CD4-positive, alpha-beta T cell (primary cell): ENCODE measurements around the gene CDC37L1. TPM values are rescaled to one million over a fixed set of nuclear protein-coding genes. Genes with fewer than 3 reads are reported as not detected.

Source experiments
- ATAC-seq: fragments of 200-7000 bp; cut with Tn5 transposase; one replicate; pipeline ENCODE4 v1.10.0; 2022; ENCODE audit warnings: mild to moderate bottlenecking; ENCODE audit not compliant: poor library complexity
- CTCF ChIA-PET: fragments of 350-600 bp; sonication (Branson Sonifier 250); formaldehyde crosslinking; loops from one replicate; lab custom pipeline; 2021; ENCODE audit warnings: antibody characterized with exemption, inconsistent platforms; lab: Charles Lee
- POLR2A ChIA-PET: fragments of 350-600 bp; sonication (Branson Sonifier 250); formaldehyde crosslinking; loops from one replicate; lab custom pipeline; 2021; ENCODE audit warnings: antibody characterized with exemption, inconsistent platforms; lab: Charles Lee
- DNase-seq, 14 experiments: peaks; one replicate each; pipeline ENCODE4 v3.0.0-alpha.2; 2013 to 2020; ENCODE audit warnings: mixed read lengths in 2 of 14
- H3K27ac ChIP-seq, 2 donors: one replicate each; pipeline versions ENCODE4 v1.5.1 to v1.7.0; 2013; ENCODE audit warnings: low read length in 2 of 2, low read depth in 1 of 2, mild to moderate bottlenecking in 1 of 2
- H3K27me3 ChIP-seq, 2 experiments: 1 replicate in 1 of 2; 2 replicates in 1 of 2; pipeline versions ENCODE4 v1.6.1 to v1.7.0; 2013; ENCODE audit warnings: low read length in 2 of 2, control low read depth in 1 of 2, mild to moderate bottlenecking in 1 of 2, moderate library complexity in 1 of 2; ENCODE audit not compliant: insufficient read depth in 2 of 2, control insufficient read depth in 1 of 2
- H3K36me3 ChIP-seq: one replicate; pipeline ENCODE4 v1.6.1; 2013; ENCODE audit warnings: low read length, control low read depth; ENCODE audit not compliant: insufficient read depth
- H3K4me1 ChIP-seq: one replicate; pipeline ENCODE4 v1.6.1; 2013; ENCODE audit warnings: low read length, control low read depth; ENCODE audit not compliant: insufficient read depth
- H3K4me3 ChIP-seq: one replicate; pipeline ENCODE4 v1.5.1; 2013; ENCODE audit warnings: mild to moderate bottlenecking, low read length, moderate library complexity
- H3K9me3 ChIP-seq, 2 experiments: 1 replicate in 1 of 2; 2 replicates in 1 of 2; pipeline versions ENCODE4 v1.6.1 to v1.7.0; 2013; ENCODE audit warnings: low read length in 2 of 2, mild to moderate bottlenecking in 2 of 2, control low read depth in 1 of 2, moderate library complexity in 1 of 2; ENCODE audit not compliant: control insufficient read depth in 1 of 2, insufficient read depth in 1 of 2
- H3K27ac Mint-ChIP-seq: one replicate; pipeline ENCODE4 v1.8.0; 2020; ENCODE audit warnings: mixed read lengths
- H3K27me3 Mint-ChIP-seq: one replicate; pipeline ENCODE4 v1.8.0; 2021; ENCODE audit warnings: mixed read lengths
- H3K36me3 Mint-ChIP-seq: one replicate; pipeline ENCODE4 v1.8.0; 2021; ENCODE audit warnings: low read depth, mixed read lengths
- H3K4me1 Mint-ChIP-seq: one replicate; pipeline ENCODE4 v1.8.0; 2021; ENCODE audit warnings: low read depth, mixed read lengths
- H3K4me3 Mint-ChIP-seq: one replicate; pipeline ENCODE4 v1.8.0; 2020; ENCODE audit warnings: mild to moderate bottlenecking, mixed read lengths
- H3K9me3 Mint-ChIP-seq: one replicate; pipeline ENCODE4 v1.8.0; 2020; ENCODE audit warnings: mixed read lengths
- intact Hi-C, 2 experiments: fragments of 100-400 bp; cut with DNase I in 1 of 2; cut with micrococcal nuclease in 1 of 2; formaldehyde crosslinking; loops; one replicate each; pipeline versions ENCODE4 v1.15.1 to v1.9.0; 2023 to 2025; cut with DNase I, micrococcal nuclease
- total RNA-seq, 174 experiments: library from RNA in 2 of 174; stranded (reverse) in 2 of 174; gene quantifications; one replicate each; pipeline ENCODE4 v1.2.3 and lab custom pipeline; 2021 to 2026
- TF ChIP-seq, protein P1 (sequence below): fragments of 200-600 bp; IDR thresholded peaks from one replicate; pipeline ENCODE4 v1.8.0; 2022; ENCODE audit warnings: antibody characterized with exemption, mild to moderate bottlenecking

The CDC37L1 gene
- total RNA-seq, 2 experiments from 2014 or later, result 49.1 to 53.4 TPM

DNA sequence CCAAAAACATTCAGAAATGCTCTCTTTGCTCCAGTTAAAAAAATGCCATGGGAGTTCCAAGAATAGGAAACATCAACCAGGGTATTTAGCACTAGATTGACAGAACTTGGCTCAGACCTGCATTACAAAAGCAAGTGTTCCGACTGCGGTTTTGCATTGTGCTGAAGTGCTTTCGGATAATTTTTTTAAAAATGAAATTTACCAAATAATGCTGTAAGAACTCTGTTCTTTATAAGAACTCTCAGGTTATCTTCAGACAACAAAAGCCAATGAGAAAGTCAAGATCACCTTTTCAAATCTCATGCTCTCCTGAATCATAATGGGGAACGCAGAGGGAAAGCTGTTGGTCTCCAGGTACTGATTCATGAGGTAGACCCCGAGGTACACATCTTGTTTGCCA, 17.8 kb upstream of the CDC37L1 start:
- Mint-ChIP-seq H3K4me1 (peaks cover 51% of the 10 kb centered on the region), H3K36me3 (peaks cover 5% of the 10 kb centered on the region)
- H3K27ac ChIP-seq, result peak overlapping the region; percentile 70 to 72

DNA sequence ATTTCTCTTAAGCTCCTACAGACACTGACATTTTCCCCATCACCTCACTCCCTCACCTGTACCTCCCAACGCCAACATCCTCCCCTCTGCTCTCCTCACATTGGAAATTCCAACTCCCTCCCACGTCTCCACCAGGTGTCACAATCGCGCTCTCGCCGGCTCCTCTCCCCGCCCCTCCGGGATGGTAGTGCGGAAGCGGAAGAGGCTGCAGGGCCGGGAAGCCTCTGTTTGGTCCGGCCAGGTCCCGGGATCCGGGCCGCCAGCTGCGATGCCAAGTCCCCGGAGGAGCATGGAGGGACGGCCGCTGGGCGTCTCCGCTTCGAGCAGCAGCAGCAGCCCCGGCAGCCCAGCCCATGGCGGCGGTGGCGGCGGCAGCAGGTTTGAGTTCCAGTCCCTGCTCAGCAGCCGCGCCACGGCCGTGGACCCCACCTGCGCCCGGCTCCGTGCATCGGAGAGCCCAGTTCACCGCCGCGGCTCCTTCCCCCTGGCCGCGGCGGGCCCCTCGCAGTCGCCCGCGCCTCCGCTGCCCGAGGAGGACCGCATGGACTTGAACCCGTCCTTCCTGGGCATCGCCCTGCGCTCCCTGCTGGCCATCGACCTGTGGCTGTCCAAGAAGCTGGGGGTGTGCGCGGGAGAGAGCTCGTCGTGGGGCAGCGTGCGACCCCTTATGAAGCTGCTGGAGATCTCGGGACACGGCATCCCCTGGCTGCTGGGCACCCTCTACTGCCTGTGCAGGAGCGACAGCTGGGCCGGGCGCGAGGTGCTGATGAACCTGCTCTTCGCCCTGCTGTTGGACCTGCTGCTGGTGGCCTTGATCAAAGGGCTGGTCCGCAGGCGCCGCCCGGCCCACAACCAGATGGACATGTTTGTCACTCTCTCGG, 17.0 kb upstream of the CDC37L1 start, which contains the start of gene PLPP6:
PLPP6 (plus strand) TSS at position 187 of the 881 bp plus-strand sequence; CDS start at position 269, 82 bp downstream.
- Histone ChIP-seq H3K27me3 (no peaks in the 10 kb centered on the region), H3K4me1 (peaks cover 45% of the 10 kb centered on the region), H3K36me3 (no peaks in the 10 kb centered on the region), H3K4me3 (peak within 1 kb of the TSS; percentile 81), H3K27ac (peak within 1 kb of the TSS; percentile 70 to 72), H3K9me3 (no peaks in the 10 kb centered on the region)
- ATAC-seq (peak; percentile 75), DNase-seq (peak; percentile 48 to 91 (median 69))
- peaks cover 58% of the 10 kb centered on the region for H3K4me1 Mint-ChIP-seq
- no peaks in the 10 kb centered on the region for H3K9me3 Mint-ChIP-seq
- TF ChIP-seq, protein P1, sequence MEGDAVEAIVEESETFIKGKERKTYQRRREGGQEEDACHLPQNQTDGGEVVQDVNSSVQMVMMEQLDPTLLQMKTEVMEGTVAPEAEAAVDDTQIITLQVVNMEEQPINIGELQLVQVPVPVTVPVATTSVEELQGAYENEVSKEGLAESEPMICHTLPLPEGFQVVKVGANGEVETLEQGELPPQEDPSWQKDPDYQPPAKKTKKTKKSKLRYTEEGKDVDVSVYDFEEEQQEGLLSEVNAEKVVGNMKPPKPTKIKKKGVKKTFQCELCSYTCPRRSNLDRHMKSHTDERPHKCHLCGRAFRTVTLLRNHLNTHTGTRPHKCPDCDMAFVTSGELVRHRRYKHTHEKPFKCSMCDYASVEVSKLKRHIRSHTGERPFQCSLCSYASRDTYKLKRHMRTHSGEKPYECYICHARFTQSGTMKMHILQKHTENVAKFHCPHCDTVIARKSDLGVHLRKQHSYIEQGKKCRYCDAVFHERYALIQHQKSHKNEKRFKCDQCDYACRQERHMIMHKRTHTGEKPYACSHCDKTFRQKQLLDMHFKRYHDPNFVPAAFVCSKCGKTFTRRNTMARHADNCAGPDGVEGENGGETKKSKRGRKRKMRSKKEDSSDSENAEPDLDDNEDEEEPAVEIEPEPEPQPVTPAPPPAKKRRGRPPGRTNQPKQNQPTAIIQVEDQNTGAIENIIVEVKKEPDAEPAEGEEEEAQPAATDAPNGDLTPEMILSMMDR, result peak; percentile 66
- intact Hi-C loops, result loop anchor here (1.0 to 10.0 kb wide), 6 partner anchors 17 to 1138 kb away; partner anchors contain the start of genes AK3 (in 2 of the 2), RCL1 (in 2 of the 2), CDC37L1 (in 1 of the 2) and RFX3 (in 1 of the 2)
- H3K27ac Mint-ChIP-seq, result peak within 1 kb of the TSS; percentile 88
- H3K36me3 Mint-ChIP-seq, result peaks cover 5% of the 10 kb centered on the region
- CTCF ChIA-PET, result interaction anchor here (0.9 to 1.8 kb wide), 5 partner anchors 17 to 87 kb away, joined by 3 to 10 read pairs (median 4); partner anchors contain the start of gene CDC37L1
- no peaks in the 10 kb centered on the region for H3K27me3 Mint-ChIP-seq
- H3K4me3 Mint-ChIP-seq, result peak within 1 kb of the TSS; percentile 97
- POLR2A ChIA-PET, result interaction anchor here (0.7 to 5.5 kb wide), 5 partner anchors 17 to 527 kb away, joined by 3 to 95 read pairs (median 4); partner anchors contain the start of gene CDC37L1

More for the DNA sequence above, 17.8 kb upstream of the CDC37L1 start:
- Mint-ChIP-seq H3K9me3 (no peaks in the 10 kb centered on the region), H3K4me3 (peak overlapping the region; percentile 97), H3K27me3 (no peaks in the 10 kb centered on the region), H3K27ac (peak overlapping the region; percentile 88)
- intact Hi-C loops, result loop anchor here (1.0 to 10.0 kb wide), 6 partner anchors 18 to 1137 kb away; partner anchors contain the start of genes AK3 (in 2 of the 2), RCL1 (in 2 of the 2), CDC37L1 (in 1 of the 2) and RFX3 (in 1 of the 2)
- ChIA-PET CTCF (interaction anchor here (1.0 to 1.8 kb wide), 3 partner anchors 18 to 27 kb away, joined by 3 to 10 read pairs (median 4); partner anchors contain the start of gene CDC37L1), POLR2A (interaction anchor here (1.5 to 5.5 kb wide), 2 partner anchors 18 to 21 kb away, joined by 4 to 95 read pairs; partner anchors contain the start of gene CDC37L1)
- H3K4me3 ChIP-seq, result peak overlapping the region; percentile 81
- H3K36me3 ChIP-seq, result no peaks in the 10 kb centered on the region
- DNase-seq (peak in 4 of 14 experiments; percentile 8 to 71 (median 34)), ATAC-seq (no peak)
- no peaks in the 10 kb centered on the region for H3K27me3 ChIP-seq
- no peaks in the 10 kb centered on the region for H3K9me3 ChIP-seq
- TF ChIP-seq, protein P1, result no peak
- peaks cover 40% of the 10 kb centered on the region for H3K4me1 ChIP-seq
